Hepatocyte (in vitro differentiated cells): ENCODE results near the gene DNAH17. TPM values are rescaled to one million over a fixed set of nuclear protein-coding genes. Genes with fewer than 3 reads are reported as not detected.

Experiments used
- DNase-seq: peaks from one replicate; pipeline ENCODE4 v3.0.0-alpha.2; 2016; ENCODE audit warnings: low spot score
- H2AFZ ChIP-seq: fragments of 200-600 bp; sonication (generic); 2 replicates; pipeline ENCODE4 v1.6.0; 2016; ENCODE audit warnings: antibody characterized with exemption, mild to moderate bottlenecking
- H3K27ac ChIP-seq: fragments of 200-600 bp; sonication (generic); 2 replicates; pipeline ENCODE4 v1.5.1; 2016; ENCODE audit warnings: mild to moderate bottlenecking
- H3K27me3 ChIP-seq: fragments of 200-600 bp; sonication (generic); 2 replicates; pipeline ENCODE4 v1.6.1; 2016
- H3K36me3 ChIP-seq: fragments of 200-600 bp; sonication (generic); replicated peaks from 2 replicates; pipeline ENCODE4 v1.5.1; 2016; ENCODE audit warnings: low read depth; ENCODE audit not compliant: insufficient read depth
- H3K4me1 ChIP-seq: fragments of 200-600 bp; sonication (generic); 2 replicates; pipeline ENCODE4 v1.5.1; 2016; ENCODE audit warnings: mild to moderate bottlenecking, moderate library complexity; ENCODE audit not compliant: insufficient read depth
- H3K4me2 ChIP-seq: fragments of 200-600 bp; sonication (generic); 2 replicates; pipeline ENCODE4 v1.6.0; 2016
- H3K4me3 ChIP-seq: fragments of 200-600 bp; sonication (generic); 2 replicates; pipeline ENCODE4 v1.5.1; 2016; ENCODE audit warnings: mild to moderate bottlenecking
- H3K79me2 ChIP-seq: fragments of 200-600 bp; sonication (generic); 2 replicates; pipeline ENCODE4 v1.6.0; 2017; ENCODE audit warnings: mild to moderate bottlenecking
- H3K9me2 ChIP-seq: fragments of 200-600 bp; sonication (generic); replicated peaks from 2 replicates; pipeline ENCODE4 v1.6.0; 2017; ENCODE audit warnings: mild to moderate bottlenecking; ENCODE audit not compliant: insufficient read depth
- H3K9me3 ChIP-seq: fragments of 200-600 bp; sonication (generic); 2 replicates; pipeline ENCODE4 v1.5.1; 2016; ENCODE audit warnings: low read depth, mild to moderate bottlenecking
- H4K20me1 ChIP-seq: fragments of 200-600 bp; sonication (generic); 2 replicates; pipeline ENCODE4 v1.6.0; 2016; ENCODE audit warnings: mild to moderate bottlenecking; ENCODE audit not compliant: insufficient read depth, poor library complexity, severe bottlenecking
- CTCF ChIP-seq: fragments of 200-600 bp; sonication (generic); IDR thresholded peaks from 2 replicates; pipeline ENCODE4 v1.5.1; 2016; ENCODE audit warnings: antibody characterized with exemption, mild to moderate bottlenecking; ENCODE audit not compliant: poor library complexity
- EZH2 ChIP-seq: fragments of 200-600 bp; sonication (generic); IDR thresholded peaks from 2 replicates; pipeline ENCODE4 v1.6.1; 2016; ENCODE audit warnings: antibody characterized with exemption, mild to moderate bottlenecking, borderline replicate concordance
- EZH2phosphoT487 ChIP-seq: fragments of 200-600 bp; sonication (generic); IDR thresholded peaks from one replicate; pipeline ENCODE4 v1.6.1; 2018; ENCODE audit warnings: antibody characterized with exemption, mild to moderate bottlenecking, low read depth, moderate library complexity; ENCODE audit not compliant: unreplicated experiment, severe bottlenecking
- WGBS: methylation state at CpG from one replicate; pipeline ENCODE4 v1.1.6; 2016; ENCODE audit warnings: low lambda C conversion rate; ENCODE audit errors: missing lambda C conversion rate; 5-methylcytosine and 5-hydroxymethylcytosine counted together
- polyA plus RNA-seq: library from polyadenylated mRNA; unstranded; fragments of >200 nt; fragmentation: Nextera tagmentation; extraction: Ambion mirVana; gene quantifications from 2 replicates; pipeline ENCODE4 v1.2.1, GENCODE V29; 2016
- total RNA-seq: library from RNA; depleted of rRNA; stranded (reverse); fragments of >200 nt; gene quantifications from 2 replicates; pipeline ENCODE4 v1.2.3, GENCODE V29; 2014

Gene DNAH17
- total and polyA plus RNA-seq, 2 experiments from 2014 or later, result 0.20 to 1.5 TPM

GRCh38 chr17:78462148-78462547 lies 115.0 kb downstream of the DNAH17 start:
- Histone ChIP-seq H3K9me2 (no peaks in the 10 kb centered on the region), H3K4me2 (no peak overlapping the region), H3K79me2 (no peaks in the 10 kb centered on the region), H4K20me1 (no peaks in the 10 kb centered on the region), H3K27ac (no peak overlapping the region), H3K4me1 (no peaks in the 10 kb centered on the region), H3K4me3 (no peak overlapping the region), H3K9me3 (no peaks in the 10 kb centered on the region), H3K27me3 (no peaks in the 10 kb centered on the region), H3K36me3 (no peaks in the 10 kb centered on the region), H2AFZ (no peak overlapping the region)
- 68% methylated on average over 7 of the region's 8 CpGs for WGBS
- no peak for DNase-seq
- TF ChIP-seq EZH2 (no peak), EZH2phosphoT487 (no peak), CTCF (no peak)

DNA sequence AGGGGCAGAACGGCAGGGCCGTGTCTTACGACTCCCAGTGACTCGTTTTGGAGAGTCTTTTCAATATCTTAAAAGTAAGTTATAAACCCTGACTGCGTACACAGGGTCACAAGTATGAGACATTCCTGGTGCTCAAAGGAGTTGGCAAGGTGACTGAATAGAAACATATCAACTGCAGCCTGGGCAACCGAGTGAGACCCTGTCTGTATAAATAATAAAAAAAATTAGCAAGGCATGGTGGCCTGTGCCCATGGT lies 115.5 kb downstream of the DNAH17 start:
- Histone ChIP-seq H3K4me3 (no peak overlapping the region), H4K20me1 (no peaks in the 10 kb centered on the region), H3K27ac (no peak overlapping the region), H3K4me2 (no peak overlapping the region), H3K79me2 (no peaks in the 10 kb centered on the region), H3K4me1 (no peaks in the 10 kb centered on the region), H2AFZ (no peak overlapping the region), H3K36me3 (no peaks in the 10 kb centered on the region), H3K9me2 (no peaks in the 10 kb centered on the region), H3K27me3 (no peaks in the 10 kb centered on the region), H3K9me3 (no peaks in the 10 kb centered on the region)
- no peak for TF ChIP-seq CTCF
- TF ChIP-seq EZH2phosphoT487, result no peak
- TF ChIP-seq EZH2, result no peak
- no peak for DNase-seq
- WGBS, result 75% methylated on average over 6 of the region's 6 CpGs

DNA sequence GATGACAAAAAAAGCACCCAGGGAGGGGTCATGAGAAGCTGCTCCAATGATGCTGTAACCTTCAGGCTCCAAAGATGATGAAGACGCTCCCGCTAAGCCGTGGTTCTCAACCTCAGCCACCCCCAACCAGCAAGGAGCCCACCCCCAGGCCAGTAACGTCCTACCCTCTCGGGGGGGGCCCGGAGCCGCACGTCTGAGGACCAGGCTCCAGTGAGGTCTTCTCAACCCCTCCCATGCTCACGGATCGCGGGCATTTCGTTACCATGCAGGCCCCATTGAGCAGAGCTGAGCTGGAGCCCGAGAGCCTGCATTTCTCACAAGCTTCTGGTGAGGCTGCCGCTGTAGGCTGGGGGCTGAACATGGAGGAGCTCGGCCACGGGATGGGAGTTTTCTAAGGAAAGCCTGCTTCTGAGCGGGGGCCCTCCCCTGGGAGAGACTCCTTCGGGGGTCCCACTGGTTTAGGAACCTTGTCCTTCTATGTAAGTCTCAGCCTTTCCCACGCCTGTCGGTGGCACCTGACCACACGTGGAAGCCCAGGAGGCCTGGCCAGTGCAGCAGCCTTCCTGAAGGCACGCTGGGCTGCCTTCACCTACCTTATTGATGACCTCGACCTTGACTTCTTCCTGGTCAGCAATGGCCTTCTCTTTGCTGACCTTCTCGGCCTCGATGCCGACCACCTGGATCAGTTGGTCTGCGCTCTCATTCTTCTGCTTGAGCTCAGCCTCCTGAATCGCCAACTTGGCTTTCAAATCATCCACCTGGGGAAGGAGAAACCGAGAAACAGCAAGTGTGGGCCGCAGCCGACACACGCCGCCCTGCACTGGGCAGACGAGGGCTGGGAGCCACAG lies 116.0 kb downstream of the DNAH17 start:
- Histone ChIP-seq H4K20me1 (no peaks in the 10 kb centered on the region), H3K4me1 (no peaks in the 10 kb centered on the region), H3K4me2 (no peak overlapping the region), H3K9me3 (no peaks in the 10 kb centered on the region), H3K27me3 (no peaks in the 10 kb centered on the region), H2AFZ (no peak overlapping the region), H3K79me2 (no peaks in the 10 kb centered on the region), H3K27ac (no peak overlapping the region), H3K4me3 (no peak overlapping the region), H3K36me3 (no peaks in the 10 kb centered on the region), H3K9me2 (no peaks in the 10 kb centered on the region)
- no peak for TF ChIP-seq EZH2phosphoT487
- TF ChIP-seq CTCF, result no peak
- TF ChIP-seq EZH2, result no peak
- WGBS, result 93% methylated on average over 34 of the region's 34 CpGs
- DNase-seq, result no peak
